ENCODE results near the gene LKAAEAR1. TPM values are rescaled to one million over a fixed set of nuclear protein-coding genes. Genes with fewer than 3 reads are reported as not detected.

The LKAAEAR1 gene
- total and polyA plus RNA-seq, 2 of the 13 experiments (the other 11 are each of a cell fraction or from before 2014, with no cell fraction given), result not detected

DNA sequence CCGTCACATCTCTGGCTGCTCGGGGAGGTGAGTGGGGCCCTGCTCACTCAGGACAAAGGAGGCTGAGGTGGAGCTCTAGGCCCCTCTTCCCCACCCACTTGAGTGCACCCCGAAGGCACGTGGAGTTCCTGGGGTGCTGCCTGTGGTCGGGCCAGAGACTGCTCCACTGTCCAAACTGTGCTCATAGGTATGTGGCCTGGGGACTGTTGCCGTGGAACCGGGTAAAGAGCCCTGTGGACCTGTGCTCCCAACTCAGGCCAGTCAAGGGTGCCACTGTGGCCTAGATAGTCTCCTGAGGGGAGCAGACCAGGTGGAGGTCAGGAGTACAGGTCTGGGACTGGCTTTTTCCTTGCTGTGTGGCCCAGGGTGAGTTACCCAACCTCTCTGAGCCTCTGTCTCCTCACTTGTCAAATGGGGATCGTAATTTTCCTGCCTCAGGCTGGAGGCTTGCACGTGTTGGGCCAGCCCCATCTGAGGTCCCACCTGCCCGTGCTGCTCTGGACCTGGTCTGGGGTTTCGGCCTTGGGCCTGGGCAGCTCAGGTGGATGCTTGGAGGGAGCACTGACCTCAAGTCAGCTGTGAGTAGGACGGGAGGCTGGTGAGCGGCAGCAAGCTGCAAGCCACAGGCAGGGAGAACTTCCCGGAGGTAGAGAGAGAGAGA is 35.6 kb upstream of the LKAAEAR1 start (continued):
- TF ChIP-seq, protein P1, sequence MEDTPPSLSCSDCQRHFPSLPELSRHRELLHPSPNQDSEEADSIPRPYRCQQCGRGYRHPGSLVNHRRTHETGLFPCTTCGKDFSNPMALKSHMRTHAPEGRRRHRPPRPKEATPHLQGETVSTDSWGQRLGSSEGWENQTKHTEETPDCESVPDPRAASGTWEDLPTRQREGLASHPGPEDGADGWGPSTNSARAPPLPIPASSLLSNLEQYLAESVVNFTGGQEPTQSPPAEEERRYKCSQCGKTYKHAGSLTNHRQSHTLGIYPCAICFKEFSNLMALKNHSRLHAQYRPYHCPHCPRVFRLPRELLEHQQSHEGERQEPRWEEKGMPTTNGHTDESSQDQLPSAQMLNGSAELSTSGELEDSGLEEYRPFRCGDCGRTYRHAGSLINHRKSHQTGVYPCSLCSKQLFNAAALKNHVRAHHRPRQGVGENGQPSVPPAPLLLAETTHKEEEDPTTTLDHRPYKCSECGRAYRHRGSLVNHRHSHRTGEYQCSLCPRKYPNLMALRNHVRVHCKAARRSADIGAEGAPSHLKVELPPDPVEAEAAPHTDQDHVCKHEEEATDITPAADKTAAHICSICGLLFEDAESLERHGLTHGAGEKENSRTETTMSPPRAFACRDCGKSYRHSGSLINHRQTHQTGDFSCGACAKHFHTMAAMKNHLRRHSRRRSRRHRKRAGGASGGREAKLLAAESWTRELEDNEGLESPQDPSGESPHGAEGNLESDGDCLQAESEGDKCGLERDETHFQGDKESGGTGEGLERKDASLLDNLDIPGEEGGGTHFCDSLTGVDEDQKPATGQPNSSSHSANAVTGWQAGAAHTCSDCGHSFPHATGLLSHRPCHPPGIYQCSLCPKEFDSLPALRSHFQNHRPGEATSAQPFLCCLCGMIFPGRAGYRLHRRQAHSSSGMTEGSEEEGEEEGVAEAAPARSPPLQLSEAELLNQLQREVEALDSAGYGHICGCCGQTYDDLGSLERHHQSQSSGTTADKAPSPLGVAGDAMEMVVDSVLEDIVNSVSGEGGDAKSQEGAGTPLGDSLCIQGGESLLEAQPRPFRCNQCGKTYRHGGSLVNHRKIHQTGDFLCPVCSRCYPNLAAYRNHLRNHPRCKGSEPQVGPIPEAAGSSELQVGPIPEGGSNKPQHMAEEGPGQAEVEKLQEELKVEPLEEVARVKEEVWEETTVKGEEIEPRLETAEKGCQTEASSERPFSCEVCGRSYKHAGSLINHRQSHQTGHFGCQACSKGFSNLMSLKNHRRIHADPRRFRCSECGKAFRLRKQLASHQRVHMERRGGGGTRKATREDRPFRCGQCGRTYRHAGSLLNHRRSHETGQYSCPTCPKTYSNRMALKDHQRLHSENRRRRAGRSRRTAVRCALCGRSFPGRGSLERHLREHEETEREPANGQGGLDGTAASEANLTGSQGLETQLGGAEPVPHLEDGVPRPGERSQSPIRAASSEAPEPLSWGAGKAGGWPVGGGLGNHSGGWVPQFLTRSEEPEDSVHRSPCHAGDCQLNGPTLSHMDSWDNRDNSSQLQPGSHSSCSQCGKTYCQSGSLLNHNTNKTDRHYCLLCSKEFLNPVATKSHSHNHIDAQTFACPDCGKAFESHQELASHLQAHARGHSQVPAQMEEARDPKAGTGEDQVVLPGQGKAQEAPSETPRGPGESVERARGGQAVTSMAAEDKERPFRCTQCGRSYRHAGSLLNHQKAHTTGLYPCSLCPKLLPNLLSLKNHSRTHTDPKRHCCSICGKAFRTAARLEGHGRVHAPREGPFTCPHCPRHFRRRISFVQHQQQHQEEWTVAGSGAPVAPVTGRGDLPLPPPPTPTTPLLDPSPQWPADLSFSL (CRISPR knock-in tag; IDR thresholded peaks at IDR 0.05), result no peak
- no peak for TF ChIP-seq PHF20 (CRISPR knock-in tag; IDR thresholded peaks at IDR 0.05)
- TF ChIP-seq ZNF724P (CRISPR knock-in tag; IDR thresholded peaks at IDR 0.05; ENCODE audit: borderline replicate concordance), result 0 out of 2 replicates have a peak, but pooled peaks have one; percentile 49
- no peak for TF ChIP-seq HMGA1 (CRISPR knock-in tag; conservative IDR thresholded peaks at IDR 0.05)
- 0 out of 2 replicates have a peak, but pooled peaks have one; percentile 5 for TF ChIP-seq ARNT2 (CRISPR knock-in tag; IDR thresholded peaks at IDR 0.05; ENCODE audit: low read depth)
- TF ChIP-seq EED (CRISPR knock-in tag; IDR thresholded peaks at IDR 0.05), result no peak
- TF ChIP-seq RARG (CRISPR knock-in tag; IDR thresholded peaks at IDR 0.05; ENCODE audit: low read depth), result no peak
- TF ChIP-seq, protein P2, sequence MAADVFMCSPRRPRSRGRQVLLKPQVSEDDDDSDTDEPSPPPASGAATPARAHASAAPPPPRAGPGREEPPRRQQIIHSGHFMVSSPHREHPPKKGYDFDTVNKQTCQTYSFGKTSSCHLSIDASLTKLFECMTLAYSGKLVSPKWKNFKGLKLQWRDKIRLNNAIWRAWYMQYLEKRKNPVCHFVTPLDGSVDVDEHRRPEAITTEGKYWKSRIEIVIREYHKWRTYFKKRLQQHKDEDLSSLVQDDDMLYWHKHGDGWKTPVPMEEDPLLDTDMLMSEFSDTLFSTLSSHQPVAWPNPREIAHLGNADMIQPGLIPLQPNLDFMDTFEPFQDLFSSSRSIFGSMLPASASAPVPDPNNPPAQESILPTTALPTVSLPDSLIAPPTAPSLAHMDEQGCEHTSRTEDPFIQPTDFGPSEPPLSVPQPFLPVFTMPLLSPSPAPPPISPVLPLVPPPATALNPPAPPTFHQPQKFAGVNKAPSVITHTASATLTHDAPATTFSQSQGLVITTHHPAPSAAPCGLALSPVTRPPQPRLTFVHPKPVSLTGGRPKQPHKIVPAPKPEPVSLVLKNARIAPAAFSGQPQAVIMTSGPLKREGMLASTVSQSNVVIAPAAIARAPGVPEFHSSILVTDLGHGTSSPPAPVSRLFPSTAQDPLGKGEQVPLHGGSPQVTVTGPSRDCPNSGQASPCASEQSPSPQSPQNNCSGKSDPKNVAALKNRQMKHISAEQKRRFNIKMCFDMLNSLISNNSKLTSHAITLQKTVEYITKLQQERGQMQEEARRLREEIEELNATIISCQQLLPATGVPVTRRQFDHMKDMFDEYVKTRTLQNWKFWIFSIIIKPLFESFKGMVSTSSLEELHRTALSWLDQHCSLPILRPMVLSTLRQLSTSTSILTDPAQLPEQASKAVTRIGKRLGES (CRISPR knock-in tag; IDR thresholded peaks at IDR 0.05; ENCODE audit: borderline replicate concordance), result no peak
- TF ChIP-seq ZNF501 (CRISPR knock-in tag; IDR thresholded peaks at IDR 0.05), result no peak; the same call in 1 of the 2 replicates
- TF ChIP-seq, protein P3, sequence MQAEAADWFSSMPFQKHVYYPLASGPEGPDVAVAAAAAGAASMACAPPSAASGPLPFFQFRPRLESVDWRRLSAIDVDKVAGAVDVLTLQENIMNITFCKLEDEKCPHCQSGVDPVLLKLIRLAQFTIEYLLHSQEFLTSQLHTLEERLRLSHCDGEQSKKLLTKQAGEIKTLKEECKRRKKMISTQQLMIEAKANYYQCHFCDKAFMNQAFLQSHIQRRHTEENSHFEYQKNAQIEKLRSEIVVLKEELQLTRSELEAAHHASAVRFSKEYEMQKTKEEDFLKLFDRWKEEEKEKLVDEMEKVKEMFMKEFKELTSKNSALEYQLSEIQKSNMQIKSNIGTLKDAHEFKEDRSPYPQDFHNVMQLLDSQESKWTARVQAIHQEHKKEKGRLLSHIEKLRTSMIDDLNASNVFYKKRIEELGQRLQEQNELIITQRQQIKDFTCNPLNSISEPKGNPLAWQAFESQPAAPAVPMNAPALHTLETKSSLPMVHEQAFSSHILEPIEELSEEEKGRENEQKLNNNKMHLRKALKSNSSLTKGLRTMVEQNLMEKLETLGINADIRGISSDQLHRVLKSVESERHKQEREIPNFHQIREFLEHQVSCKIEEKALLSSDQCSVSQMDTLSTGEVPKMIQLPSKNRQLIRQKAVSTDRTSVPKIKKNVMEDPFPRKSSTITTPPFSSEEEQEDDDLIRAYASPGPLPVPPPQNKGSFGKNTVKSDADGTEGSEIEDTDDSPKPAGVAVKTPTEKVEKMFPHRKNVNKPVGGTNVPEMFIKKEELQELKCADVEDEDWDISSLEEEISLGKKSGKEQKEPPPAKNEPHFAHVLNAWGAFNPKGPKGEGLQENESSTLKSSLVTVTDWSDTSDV (CRISPR knock-in tag; IDR thresholded peaks at IDR 0.05), result 0 out of 2 replicates have a peak, but pooled peaks have one; percentile 30
- no peak for TF ChIP-seq ZNF891 (CRISPR knock-in tag; IDR thresholded peaks at IDR 0.05)
- TF ChIP-seq NRL (CRISPR knock-in tag; IDR thresholded peaks at IDR 0.05; ENCODE audit: borderline replicate concordance), result 0 out of 2 replicates have a peak, but pooled peaks have one; percentile 9
- TF ChIP-seq KMT2B (CRISPR knock-in tag; IDR thresholded peaks at IDR 0.05), result 0 out of 2 replicates have a peak, but pooled peaks have one; percentile 0
- no peak for TF ChIP-seq SRSF1 (optimal IDR thresholded peaks at IDR 0.05; ENCODE audit: low read depth, low read length)
- TF ChIP-seq ZNF432 (CRISPR knock-in tag; IDR thresholded peaks at IDR 0.05; ENCODE audit: borderline replicate concordance), result no peak
- no peak for TF ChIP-seq NONO (IDR thresholded peaks at IDR 0.05)
- no peak for TF ChIP-seq NONO (CRISPR knock-in tag; conservative IDR thresholded peaks at IDR 0.05)
- 0 out of 2 replicates have a peak, but pooled peaks have one; percentile 39 for TF ChIP-seq KDM1A (CRISPR knock-in tag; IDR thresholded peaks at IDR 0.05)

All from HepG2 (cell line).